HepG2 (cell line): ENCODE data around the gene NDE1. TPM values are rescaled to one million over a fixed set of nuclear protein-coding genes. Genes with fewer than 3 reads are reported as not detected.

Experiments
- CCDC6 ChIP-seq: sonication (generic); formaldehyde crosslinking; IDR thresholded peaks from 2 replicates; pipeline ENCODE4 v1.8.1; 2022; ENCODE audit warnings: mild to moderate bottlenecking, missing genetic modification reagents, moderate library complexity
- FOXJ3 ChIP-seq: sonication (generic); formaldehyde crosslinking; IDR thresholded peaks from 2 replicates; pipeline ENCODE4 v1.4.0; 2020; ENCODE audit warnings: missing genetic modification reagents, mild to moderate bottlenecking, borderline replicate concordance
- GZF1 ChIP-seq: sonication (generic); formaldehyde crosslinking; IDR thresholded peaks from 2 replicates; pipeline ENCODE4 v1.5.1; 2020; ENCODE audit warnings: mild to moderate bottlenecking, missing genetic modification reagents
- HMG20A ChIP-seq: IDR thresholded peaks from 2 replicates; pipeline ENCODE4 v1.6.1; 2016; ENCODE audit warnings: borderline replicate concordance
- JDP2 ChIP-seq: sonication (generic); formaldehyde crosslinking; IDR thresholded peaks from 2 replicates; pipeline ENCODE4 v1.8.1; 2022; ENCODE audit warnings: missing genetic modification reagents, borderline replicate concordance
- MATR3 ChIP-seq: sonication (generic); formaldehyde crosslinking; IDR thresholded peaks from 2 replicates; pipeline ENCODE4 v1.4.0; 2020; ENCODE audit warnings: missing genetic modification reagents
- NFYB ChIP-seq: sonication (generic); formaldehyde crosslinking; IDR thresholded peaks from 2 replicates; pipeline ENCODE4 v1.4.0; 2020; ENCODE audit warnings: missing genetic modification reagents
- RBM22 ChIP-seq: fragments of 200-400 bp; formaldehyde crosslinking; optimal IDR thresholded peaks from 2 replicates; pipeline ENCODE3; 2017; ENCODE audit warnings: mild to moderate bottlenecking, low read length, moderate library complexity
- REL ChIP-seq: sonication (generic); formaldehyde crosslinking; conservative IDR thresholded peaks from 2 replicates; pipeline ENCODE4 v1.8.0; 2022; ENCODE audit warnings: mild to moderate bottlenecking, missing genetic modification reagents, moderate library complexity
- STAT5B ChIP-seq: sonication (generic); formaldehyde crosslinking; IDR thresholded peaks from 2 replicates; pipeline ENCODE4 v1.4.0; 2020; ENCODE audit warnings: missing genetic modification reagents
- TCF12 ChIP-seq, 2 experiments: fragments of 450-650 bp in 1 of 2; sonication (generic) in 1 of 2; formaldehyde crosslinking in 1 of 2; IDR thresholded peaks; 2 replicates each; pipeline versions ENCODE4 v1.6.1 to v1.8.0; 2017 to 2022; ENCODE audit warnings: antibody characterized with exemption in 1 of 2, mild to moderate bottlenecking in 1 of 2, missing genetic modification reagents in 1 of 2, moderate library complexity in 1 of 2
- ZFAT ChIP-seq: sonication (generic); formaldehyde crosslinking; conservative IDR thresholded peaks from 2 replicates; pipeline ENCODE4 v1.8.1; 2023; ENCODE audit warnings: missing genetic modification reagents, inconsistent platforms
- ZKSCAN8 ChIP-seq: IDR thresholded peaks from 2 replicates; pipeline ENCODE4 v1.6.1; 2016; ENCODE audit warnings: borderline replicate concordance, missing genetic modification reagents, missing compliant biosample characterization
- ZNF550 ChIP-seq: sonication (generic); formaldehyde crosslinking; IDR thresholded peaks from 2 replicates; pipeline ENCODE4 v1.4.0; 2020; ENCODE audit warnings: mild to moderate bottlenecking, missing genetic modification reagents, borderline replicate concordance
- ZNF569 ChIP-seq: sonication (generic); formaldehyde crosslinking; IDR thresholded peaks from 2 replicates; pipeline ENCODE4 v1.5.0; 2020; ENCODE audit warnings: mild to moderate bottlenecking, missing genetic modification reagents, moderate library complexity, borderline replicate concordance
- ZNF720 ChIP-seq: sonication (generic); formaldehyde crosslinking; IDR thresholded peaks from 2 replicates; pipeline ENCODE4 v1.4.0; 2020; ENCODE audit warnings: missing genetic modification reagents
- ZNF75D ChIP-seq: sonication (generic); formaldehyde crosslinking; IDR thresholded peaks from 2 replicates; pipeline ENCODE4 v1.8.1; 2023; ENCODE audit warnings: missing genetic modification reagents, mild to moderate bottlenecking, borderline replicate concordance
- polyA plus RNA-seq, 8 experiments: library from polyadenylated mRNA; depleted of rRNA in 3 of 8; stranded (reverse) in 7 of 8; unstranded in 1 of 8; fragments of >200 nt; fragmentation: Illumina TruSeq in 4 of 8; extraction: Trizol in 4 of 8; gene quantifications; 2 replicates each; pipeline versions ENCODE4 v1.2.1 to v1.2.3, GENCODE V29; 2011 to 2016; ENCODE audit warnings: low read depth in 4 of 8, missing spikeins in 1 of 8, mixed read lengths in 1 of 8; ENCODE audit not compliant: insufficient read depth in 1 of 8
- total RNA-seq, 5 experiments: library from RNA; depleted of rRNA; stranded (reverse); fragments of >200 nt; fragmentation: Illumina TruSeq; extraction: Trizol; gene quantifications; 2 replicates each; pipeline ENCODE4 v1.2.3, GENCODE V29; 2016; ENCODE audit warnings: low read depth in 1 of 5
- TF ChIP-seq, protein P1 (sequence below), 2 experiments: fragments of 450-650 bp in 1 of 2; sonication (generic) in 1 of 2; formaldehyde crosslinking; IDR thresholded peaks; 2 replicates each; pipeline versions ENCODE4 v1.5.0 to v1.8.0; 2020 to 2022; ENCODE audit warnings: mild to moderate bottlenecking in 1 of 2, missing genetic modification reagents in 1 of 2
- TF ChIP-seq, protein P2 (sequence below): IDR thresholded peaks from 2 replicates; pipeline ENCODE4 v1.6.1; 2018; ENCODE audit warnings: missing genetic modification reagents
- TF ChIP-seq, protein P3 (sequence below), 2 experiments: sonication (generic) in 1 of 2; formaldehyde crosslinking in 1 of 2; IDR thresholded peaks; 2 replicates each; pipeline versions ENCODE4 v1.5.1 to v1.6.1; 2011 to 2020; ENCODE audit warnings: borderline replicate concordance in 1 of 2, low read depth in 1 of 2, low read length in 1 of 2, mild to moderate bottlenecking in 1 of 2, missing genetic modification reagents in 1 of 2, moderate library complexity in 1 of 2
- TF ChIP-seq, protein P4 (sequence below): sonication (generic); formaldehyde crosslinking; IDR thresholded peaks from 2 replicates; pipeline ENCODE4 v1.4.0; 2020; ENCODE audit warnings: missing genetic modification reagents
- TF ChIP-seq, protein P5 (sequence below): sonication (generic); formaldehyde crosslinking; IDR thresholded peaks from 2 replicates; pipeline ENCODE4 v1.5.0; 2020; ENCODE audit warnings: mild to moderate bottlenecking, missing genetic modification reagents

NDE1 gene
- total and polyA plus RNA-seq, 2 of the 13 experiments (the other 11 are each of a cell fraction or from before 2014, with no cell fraction given): 40.9 to 72.5 TPM

DNA sequence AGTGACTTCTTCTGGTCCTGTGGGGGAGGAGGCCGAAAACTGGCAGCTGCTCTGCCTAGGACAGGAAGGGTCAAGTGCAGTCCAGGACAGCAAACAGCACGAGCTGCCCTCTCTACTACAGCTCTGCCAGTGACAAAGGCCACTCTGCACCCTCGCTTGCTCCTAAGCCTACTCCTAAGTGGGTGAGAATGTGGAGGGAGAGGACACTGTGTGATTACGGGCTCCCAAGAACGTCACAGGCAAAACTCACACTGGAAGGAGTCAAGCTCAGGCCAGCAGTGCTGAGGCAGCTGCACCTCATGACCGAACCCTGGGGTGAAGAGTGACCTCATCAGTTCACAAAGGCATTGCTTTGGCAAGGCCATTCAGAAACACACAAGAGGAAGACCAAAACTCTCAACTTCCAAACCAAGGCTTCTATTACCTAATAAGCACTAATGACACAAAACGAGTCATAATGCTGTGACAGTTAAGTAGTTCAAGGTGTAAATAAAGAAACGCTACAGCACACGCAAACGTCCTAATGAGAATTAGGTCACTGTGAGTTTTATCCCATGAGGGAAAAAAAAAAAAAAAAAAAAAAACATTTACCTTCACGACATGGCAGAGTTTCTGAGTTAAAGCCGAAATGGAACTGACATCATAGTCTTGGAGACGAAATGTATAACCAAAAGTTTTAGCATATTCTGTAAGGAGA is 42.2 kb upstream of the NDE1 start (continued):
- no peak for TF ChIP-seq JDP2 (CRISPR knock-in tag)
- no peak; the same call in 1 of the 2 replicates for TF ChIP-seq ZNF550 (CRISPR knock-in tag)
- no peak for TF ChIP-seq STAT5B (CRISPR knock-in tag)
- no peak for TF ChIP-seq ZNF720 (CRISPR knock-in tag)
- TF ChIP-seq RBM22: no peak
- TF ChIP-seq REL (CRISPR knock-in tag): no peak
- no peak for TF ChIP-seq ZNF569
- no peak for TF ChIP-seq FOXJ3 (CRISPR knock-in tag)
- TF ChIP-seq, protein P1, sequence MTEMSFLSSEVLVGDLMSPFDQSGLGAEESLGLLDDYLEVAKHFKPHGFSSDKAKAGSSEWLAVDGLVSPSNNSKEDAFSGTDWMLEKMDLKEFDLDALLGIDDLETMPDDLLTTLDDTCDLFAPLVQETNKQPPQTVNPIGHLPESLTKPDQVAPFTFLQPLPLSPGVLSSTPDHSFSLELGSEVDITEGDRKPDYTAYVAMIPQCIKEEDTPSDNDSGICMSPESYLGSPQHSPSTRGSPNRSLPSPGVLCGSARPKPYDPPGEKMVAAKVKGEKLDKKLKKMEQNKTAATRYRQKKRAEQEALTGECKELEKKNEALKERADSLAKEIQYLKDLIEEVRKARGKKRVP (CRISPR knock-in tag; IDR thresholded peaks at IDR 0.05): no peak
- 0 out of 2 replicates have a peak, but pooled peaks have one; percentile 7 for TF ChIP-seq CCDC6 (CRISPR knock-in tag)
- TF ChIP-seq, protein P2, sequence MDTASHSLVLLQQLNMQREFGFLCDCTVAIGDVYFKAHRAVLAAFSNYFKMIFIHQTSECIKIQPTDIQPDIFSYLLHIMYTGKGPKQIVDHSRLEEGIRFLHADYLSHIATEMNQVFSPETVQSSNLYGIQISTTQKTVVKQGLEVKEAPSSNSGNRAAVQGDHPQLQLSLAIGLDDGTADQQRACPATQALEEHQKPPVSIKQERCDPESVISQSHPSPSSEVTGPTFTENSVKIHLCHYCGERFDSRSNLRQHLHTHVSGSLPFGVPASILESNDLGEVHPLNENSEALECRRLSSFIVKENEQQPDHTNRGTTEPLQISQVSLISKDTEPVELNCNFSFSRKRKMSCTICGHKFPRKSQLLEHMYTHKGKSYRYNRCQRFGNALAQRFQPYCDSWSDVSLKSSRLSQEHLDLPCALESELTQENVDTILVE (CRISPR knock-in tag): no peak
- 0 out of 2 replicates have a peak, but pooled peaks have one; percentile 31 for TF ChIP-seq GZF1 (CRISPR knock-in tag)
- TF ChIP-seq HMG20A (CRISPR knock-in tag): 0 out of 2 replicates have a peak, but pooled peaks have one; percentile 13
- no peak for TF ChIP-seq ZFAT
- TF ChIP-seq ZNF75D: no peak
- TF ChIP-seq, protein P3, sequence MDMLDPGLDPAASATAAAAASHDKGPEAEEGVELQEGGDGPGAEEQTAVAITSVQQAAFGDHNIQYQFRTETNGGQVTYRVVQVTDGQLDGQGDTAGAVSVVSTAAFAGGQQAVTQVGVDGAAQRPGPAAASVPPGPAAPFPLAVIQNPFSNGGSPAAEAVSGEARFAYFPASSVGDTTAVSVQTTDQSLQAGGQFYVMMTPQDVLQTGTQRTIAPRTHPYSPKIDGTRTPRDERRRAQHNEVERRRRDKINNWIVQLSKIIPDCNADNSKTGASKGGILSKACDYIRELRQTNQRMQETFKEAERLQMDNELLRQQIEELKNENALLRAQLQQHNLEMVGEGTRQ (IDR thresholded peaks at IDR 0.05; ENCODE audit: low read depth, low read length): no peak
- TF ChIP-seq, protein P3 (CRISPR knock-in tag; IDR thresholded peaks at IDR 0.05; ENCODE audit: borderline replicate concordance): no peak
- TF ChIP-seq MATR3 (CRISPR knock-in tag): no peak
- TF ChIP-seq, protein P4, sequence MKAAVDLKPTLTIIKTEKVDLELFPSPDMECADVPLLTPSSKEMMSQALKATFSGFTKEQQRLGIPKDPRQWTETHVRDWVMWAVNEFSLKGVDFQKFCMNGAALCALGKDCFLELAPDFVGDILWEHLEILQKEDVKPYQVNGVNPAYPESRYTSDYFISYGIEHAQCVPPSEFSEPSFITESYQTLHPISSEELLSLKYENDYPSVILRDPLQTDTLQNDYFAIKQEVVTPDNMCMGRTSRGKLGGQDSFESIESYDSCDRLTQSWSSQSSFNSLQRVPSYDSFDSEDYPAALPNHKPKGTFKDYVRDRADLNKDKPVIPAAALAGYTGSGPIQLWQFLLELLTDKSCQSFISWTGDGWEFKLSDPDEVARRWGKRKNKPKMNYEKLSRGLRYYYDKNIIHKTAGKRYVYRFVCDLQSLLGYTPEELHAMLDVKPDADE (CRISPR knock-in tag): no peak
- no peak for TF ChIP-seq TCF12 (IDR thresholded peaks at IDR 0.05)
- TF ChIP-seq TCF12 (CRISPR knock-in tag; IDR thresholded peaks at IDR 0.05): no peak
- TF ChIP-seq NFYB (CRISPR knock-in tag): no peak
- TF ChIP-seq ZKSCAN8 (CRISPR knock-in tag): no peak
- TF ChIP-seq, protein P5, sequence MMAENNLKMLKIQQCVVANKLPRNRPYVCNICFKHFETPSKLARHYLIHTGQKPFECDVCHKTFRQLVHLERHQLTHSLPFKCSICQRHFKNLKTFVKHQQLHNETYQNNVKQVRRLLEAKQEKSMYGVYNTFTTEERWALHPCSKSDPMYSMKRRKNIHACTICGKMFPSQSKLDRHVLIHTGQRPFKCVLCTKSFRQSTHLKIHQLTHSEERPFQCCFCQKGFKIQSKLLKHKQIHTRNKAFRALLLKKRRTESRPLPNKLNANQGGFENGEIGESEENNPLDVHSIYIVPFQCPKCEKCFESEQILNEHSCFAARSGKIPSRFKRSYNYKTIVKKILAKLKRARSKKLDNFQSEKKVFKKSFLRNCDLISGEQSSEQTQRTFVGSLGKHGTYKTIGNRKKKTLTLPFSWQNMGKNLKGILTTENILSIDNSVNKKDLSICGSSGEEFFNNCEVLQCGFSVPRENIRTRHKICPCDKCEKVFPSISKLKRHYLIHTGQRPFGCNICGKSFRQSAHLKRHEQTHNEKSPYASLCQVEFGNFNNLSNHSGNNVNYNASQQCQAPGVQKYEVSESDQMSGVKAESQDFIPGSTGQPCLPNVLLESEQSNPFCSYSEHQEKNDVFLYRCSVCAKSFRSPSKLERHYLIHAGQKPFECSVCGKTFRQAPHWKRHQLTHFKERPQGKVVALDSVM (CRISPR knock-in tag): no peak; the same call in 1 of the 2 replicates
